Endothelial cell of umbilical vein (primary cell): ENCODE data around the gene REEP1. TPM values are rescaled to one million over a fixed set of nuclear protein-coding genes. Genes with fewer than 3 reads are reported as not detected.

ENCODE experiments used
- BruUV-seq: library from RNA; stranded (reverse); fragments of 400-500 nt; replicated peaks from 2 replicates; lab custom pipeline; 2021; lab: Mats Ljungman, UMichigan
- CTCF ChIA-PET: fragments of 300-600, 350-600 bp; sonication (Branson Sonifier 250); formaldehyde crosslinking; loops from one replicate; lab custom pipeline; 2021; ENCODE audit warnings: antibody characterized with exemption, inconsistent platforms; lab: Charles Lee
- POLR2A ChIA-PET: fragments of 300-600, 350-600 bp; sonication (Branson Sonifier 250); formaldehyde crosslinking; loops from one replicate; lab custom pipeline; 2021; ENCODE audit warnings: antibody characterized with exemption, inconsistent platforms; lab: Charles Lee
- DNase-seq: peaks from one replicate; pipeline ENCODE4 v3.0.0-alpha.2; 2011; ENCODE audit warnings: low read depth, low spot score
- FAIRE-seq: peaks from 2 replicates; lab custom pipeline; 2011; peaks lifted over from hg19 to GRCh38; lab: Jason Lieb, UNC
- H2AFZ ChIP-seq: 2 replicates; pipeline ENCODE4 v1.6.0; 2012; ENCODE audit warnings: low read depth, low read length, control low read depth, inconsistent platforms
- H3K27ac ChIP-seq: 2 replicates; pipeline ENCODE4 v1.5.1; 2011; ENCODE audit warnings: low read depth, mild to moderate bottlenecking, control low read depth, low read length, moderate library complexity; ENCODE audit not compliant: insufficient read depth
- H3K27me3 ChIP-seq, 2 experiments: 2 replicates each; pipeline versions ENCODE4 v1.6.0 to v1.6.1; 2011; ENCODE audit warnings: low read length in 2 of 2, mixed read lengths in 1 of 2; ENCODE audit not compliant: control insufficient read depth in 2 of 2, insufficient read depth in 2 of 2
- H3K36me3 ChIP-seq, 2 experiments: 2 replicates in 1 of 2; 3 replicates in 1 of 2; pipeline ENCODE4 v1.5.1; 2011; ENCODE audit warnings: low read length in 2 of 2, mild to moderate bottlenecking in 1 of 2, moderate library complexity in 1 of 2; ENCODE audit not compliant: control insufficient read depth in 2 of 2, insufficient read depth in 2 of 2; ENCODE audit errors: extremely low read depth in 1 of 2
- H3K4me1 ChIP-seq: 3 replicates; pipeline ENCODE4 v1.5.1; 2011; ENCODE audit warnings: mild to moderate bottlenecking, low read length; ENCODE audit not compliant: control insufficient read depth, insufficient read depth; ENCODE audit errors: extremely low read depth
- H3K4me2 ChIP-seq: 2 replicates; pipeline ENCODE4 v1.6.1; 2011; ENCODE audit warnings: low read length, control low read depth, mixed read lengths; ENCODE audit not compliant: insufficient read depth
- H3K4me3 ChIP-seq, 3 experiments: fragments of 200-600 bp in 1 of 3; sonication (generic), shearing (Covaris generic) in 1 of 3; replicated peaks in 1 of 3; 2 replicates each; pipeline ENCODE4 v1.5.1; 2011 to 2016; ENCODE audit warnings: control low read depth in 3 of 3, low read length in 3 of 3, mild to moderate bottlenecking in 2 of 3, inconsistent platforms in 1 of 3, low read depth in 1 of 3, moderate library complexity in 1 of 3; ENCODE audit not compliant: insufficient read depth in 1 of 3
- H3K79me2 ChIP-seq: 2 replicates; pipeline ENCODE4 v1.6.0; 2012; ENCODE audit warnings: low read length, inconsistent platforms; ENCODE audit not compliant: control insufficient read depth, insufficient read depth
- H3K9ac ChIP-seq: replicated peaks from 2 replicates; pipeline ENCODE3; 2011; ENCODE audit warnings: low read length, control low read depth; ENCODE audit not compliant: insufficient read depth; ENCODE audit errors: extremely low read depth
- H3K9me1 ChIP-seq: replicated peaks from 3 replicates; pipeline ENCODE4 v1.6.0; 2011; ENCODE audit warnings: mild to moderate bottlenecking, low read length; ENCODE audit not compliant: control insufficient read depth, insufficient read depth; ENCODE audit errors: extremely low read depth
- H3K9me3 ChIP-seq: replicated peaks from 2 replicates; pipeline ENCODE4 v1.5.1; 2012; ENCODE audit warnings: low read length, inconsistent platforms; ENCODE audit not compliant: control insufficient read depth, insufficient read depth
- H4K20me1 ChIP-seq: replicated peaks from 2 replicates; pipeline ENCODE3; 2011; ENCODE audit warnings: mild to moderate bottlenecking, low read length; ENCODE audit not compliant: control insufficient read depth, insufficient read depth; ENCODE audit errors: extremely low read depth
- EZH2 ChIP-seq: IDR thresholded peaks from 2 replicates; pipeline ENCODE4 v1.6.1; 2012; ENCODE audit warnings: borderline replicate concordance, low read depth, mild to moderate bottlenecking, moderate library complexity, low read length, inconsistent platforms; ENCODE audit not compliant: severe bottlenecking
- FOS ChIP-seq: IDR thresholded peaks from 2 replicates; pipeline ENCODE4 v1.6.1; 2011; ENCODE audit warnings: mild to moderate bottlenecking, low read length, moderate library complexity, borderline replicate concordance; ENCODE audit not compliant: insufficient read depth
- GATA2 ChIP-seq: IDR thresholded peaks from 2 replicates; pipeline ENCODE4 v1.7.0; 2011; ENCODE audit warnings: low read depth, mild to moderate bottlenecking, moderate library complexity, mixed read lengths, low read length; ENCODE audit not compliant: insufficient read length, insufficient read depth
- JUN ChIP-seq: IDR thresholded peaks from 2 replicates; pipeline ENCODE4 v1.6.1; 2011; ENCODE audit warnings: borderline replicate concordance, low read depth; ENCODE audit not compliant: insufficient read length, insufficient read depth
- MYC ChIP-seq: IDR thresholded peaks from one replicate; pipeline ENCODE4 v1.6.1; 2011; ENCODE audit warnings: mild to moderate bottlenecking, low read depth, low read length
- POLR2A ChIP-seq: IDR thresholded peaks from 2 replicates; pipeline ENCODE4 v1.6.1; 2012; ENCODE audit warnings: low read depth, mild to moderate bottlenecking, control low read depth, low read length
- POLR2AphosphoS5 ChIP-seq: IDR thresholded peaks from 2 replicates; pipeline ENCODE4 v1.6.1; 2012; ENCODE audit warnings: low read depth, mild to moderate bottlenecking, control low read depth, low read length, moderate library complexity; ENCODE audit not compliant: insufficient read depth
- dilution Hi-C: fragments of 300-500 bp; cut with MboI; formaldehyde crosslinking; loops from one replicate; pipeline ENCODE4 v1.15.0; 2019; ENCODE audit warnings: low sequenced_read_pairs; ENCODE audit not compliant: extremely low pct_ligation_motif_present
- intact Hi-C: fragments of 100-400 bp; cut with micrococcal nuclease; formaldehyde crosslinking; loops from one replicate; pipeline ENCODE4 v1.10.0; 2022
- polyA plus RNA-seq, 4 experiments: library from polyadenylated mRNA; depleted of rRNA in 3 of 4; stranded (reverse) in 3 of 4; unstranded in 1 of 4; fragments of >200 nt; gene quantifications; 2 replicates each; pipeline versions ENCODE4 v1.2.1 to v1.2.3, GENCODE V29; 2011 to 2012; ENCODE audit warnings: missing spikeins in 1 of 4
- total RNA-seq: library from RNA; stranded (reverse); gene quantifications from 2 replicates; pipeline ENCODE4 v1.2.3, GENCODE V29; 2021

The REEP1 gene
- total and polyA plus RNA-seq, 2 donors (not counting 3 experiments of a cell fraction or from before 2014, with no cell fraction given), result 0.11 to 0.53 TPM

- H3K9ac ChIP-seq, result no peak overlapping the region
- no peaks in the 10 kb centered on the region for H3K79me2 ChIP-seq
- FAIRE-seq, result no peak
- CTCF ChIA-PET, result no interaction called here
- no peaks in the 10 kb centered on the region for H3K36me3 ChIP-seq
- dilution Hi-C loops (no loop called here), intact Hi-C loops (no loop called here)
- H4K20me1 ChIP-seq, result no peaks in the 10 kb centered on the region
- no peaks in the 10 kb centered on the region for H3K4me1 ChIP-seq
- no peak for DNase-seq
- no peak overlapping the region for H3K4me2 ChIP-seq
- no peaks in the 10 kb centered on the region for H3K9me1 ChIP-seq
- H3K9me3 ChIP-seq, result no peaks in the 10 kb centered on the region
- H3K27ac ChIP-seq, result no peak overlapping the region
- TF ChIP-seq JUN (no peak), POLR2A (no peak), MYC (no peak), EZH2 (no peak), FOS (no peak), GATA2 (no peak)
- no TSS peak for BruUV-seq
- H3K27me3 ChIP-seq, result peaks cover 4 to 5% of the 10 kb centered on the region in 2 experiments
- no peak overlapping the region for H3K4me3 ChIP-seq
- no peak overlapping the region for H2AFZ ChIP-seq
- POLR2A ChIA-PET, result no interaction called here
These were observed 25.5 kb downstream of the REEP1 start for GRCh38 chr2:86311879-86312278.

GRCh38 chr2:86309966-86310365 is 27.5 kb downstream of the REEP1 start:
- no peak for FAIRE-seq
- intact Hi-C loops, result no loop called here
- Histone ChIP-seq H3K79me2 (no peaks in the 10 kb centered on the region), H3K4me3 (no peak overlapping the region), H3K27me3 (peaks cover 4 to 5% of the 10 kb centered on the region in 2 experiments), H4K20me1 (no peaks in the 10 kb centered on the region), H2AFZ (no peak overlapping the region), H3K9me3 (no peaks in the 10 kb centered on the region), H3K27ac (no peak overlapping the region), H3K9ac (no peak overlapping the region), H3K4me1 (no peaks in the 10 kb centered on the region), H3K9me1 (no peaks in the 10 kb centered on the region), H3K4me2 (no peak overlapping the region), H3K36me3 (no peaks in the 10 kb centered on the region)
- no TSS peak for BruUV-seq
- dilution Hi-C loops, result no loop called here
- no peak for DNase-seq
- TF ChIP-seq MYC, result no peak
- TF ChIP-seq EZH2, result no peak
- no peak for TF ChIP-seq GATA2
- no peak for TF ChIP-seq JUN
- TF ChIP-seq POLR2AphosphoS5, result no peak
- ChIA-PET POLR2A (no interaction called here), CTCF (no interaction called here)
